ENCODE results near the gene TBC1D22A.

TBC1D22A gene

GRCh38 chr22:47187176-47187957 lies 424.9 kb downstream of the TBC1D22A start:
- FAIRE-seq (no peak), DNase-seq (ENCODE audit: insufficient read length, low spot score) (no peak)

GRCh38 chr22:47188261-47189055 lies 426.0 kb downstream of the TBC1D22A start:
- DNase-seq (ENCODE audit: insufficient read length, low spot score), result no peak
- FAIRE-seq, result no peak

- FAIRE-seq, result no peak
- DNase-seq (ENCODE audit: insufficient read length, low spot score), result no peak
Observed at GRCh38 chr22:47189056-47189916, 426.8 kb downstream of the TBC1D22A start.

- DNase-seq (ENCODE audit: insufficient read length, low spot score) (no peak), FAIRE-seq (no peak)
Observed at GRCh38 chr22:47190276-47190956, 428.0 kb downstream of the TBC1D22A start.

GRCh38 chr22:47190957-47191670 lies 428.7 kb downstream of the TBC1D22A start:
- DNase-seq (ENCODE audit: insufficient read length, low spot score) (no peak), FAIRE-seq (no peak)

- no peak for DNase-seq (ENCODE audit: insufficient read length, low spot score)
- FAIRE-seq, result no peak
Observed at GRCh38 chr22:47191671-47192650, 429.5 kb downstream of the TBC1D22A start.

- FAIRE-seq (no peak), DNase-seq (ENCODE audit: insufficient read length, low spot score) (no peak)
Observed at GRCh38 chr22:47192651-47193437, 430.4 kb downstream of the TBC1D22A start.

- DNase-seq (ENCODE audit: insufficient read length, low spot score) (no peak), FAIRE-seq (no peak)
Observed at GRCh38 chr22:47193606-47194329, 431.3 kb downstream of the TBC1D22A start.

- no peak for DNase-seq (ENCODE audit: insufficient read length, low spot score)
- no peak for FAIRE-seq
Observed at GRCh38 chr22:47194476-47195155, 432.2 kb downstream of the TBC1D22A start.

GRCh38 chr22:47195156-47195483 lies 432.7 kb downstream of the TBC1D22A start:
- FAIRE-seq (no peak), DNase-seq (ENCODE audit: insufficient read length, low spot score) (no peak)

GRCh38 chr22:47195484-47196165 lies 433.2 kb downstream of the TBC1D22A start:
- FAIRE-seq (no peak), DNase-seq (ENCODE audit: insufficient read length, low spot score) (no peak)

- DNase-seq (ENCODE audit: insufficient read length, low spot score) (no peak), FAIRE-seq (no peak)
Observed at GRCh38 chr22:47196166-47196849, 433.9 kb downstream of the TBC1D22A start.

- no peak for FAIRE-seq
Observed at GRCh38 chr22:47196881-47197772, 434.7 kb downstream of the TBC1D22A start.

GRCh38 chr22:47197773-47198500 lies 435.5 kb downstream of the TBC1D22A start:
- DNase-seq (ENCODE audit: insufficient read length, low spot score) (no peak), FAIRE-seq (no peak)

More at GRCh38 chr22:47196881-47197772, 434.7 kb downstream of the TBC1D22A start:
- no peak for DNase-seq (ENCODE audit: insufficient read length, low spot score)
